22Rv1 (cell line): ENCODE results near the gene REEP6.

Source experiments
- CTCF ChIP-seq: fragments of 450-650 bp; IDR thresholded peaks from 2 replicates; pipeline ENCODE4 v1.5.1; 2017; ENCODE audit warnings: mild to moderate bottlenecking
- ZFX ChIP-seq: fragments of 450-650 bp; IDR thresholded peaks from 2 replicates; pipeline ENCODE4 v1.6.1; 2017; ENCODE audit warnings: antibody characterized with exemption, borderline replicate concordance

- TF ChIP-seq CTCF (no peak), ZFX (no peak)
Observed at GRCh38 chr19:1492474-1493006, 1.6 kb downstream of the REEP6 start.
